HCT116 (cell line): Measurements from ENCODE around the gene ERBB4. TPM values are rescaled to one million over a fixed set of nuclear protein-coding genes. Genes with fewer than 3 reads are reported as not detected.

Source experiments
- ATAC-seq: fragments of 200-7000 bp; cut with Tn5 transposase; 2 replicates; pipeline ENCODE4 v1.9.1; 2020; ENCODE audit warnings: mild to moderate bottlenecking, moderate library complexity
- BruUV-seq: library from RNA; stranded (reverse); fragments of 400-500 nt; replicated peaks from 2 replicates; lab custom pipeline; 2021; lab: Mats Ljungman, UMichigan
- CTCF ChIA-PET: fragments of 300-600 bp; sonication (Branson Sonifier 250); formaldehyde crosslinking; loops from one replicate; lab custom pipeline; 2021; ENCODE audit warnings: antibody characterized with exemption; lab: Charles Lee
- POLR2A ChIA-PET: fragments of 300-600, 350-600 bp; sonication (Branson Sonifier 250); formaldehyde crosslinking; loops from one replicate; lab custom pipeline; 2021; ENCODE audit warnings: antibody characterized with exemption; lab: Charles Lee
- RAD21 ChIA-PET, 2 experiments: fragments of 300-600 bp; sonication (Branson Sonifier 250); formaldehyde crosslinking; loops; one replicate each; lab custom pipeline; 2023; ENCODE audit warnings: low total read pairs in 2 of 2; ENCODE audit not compliant: uncharacterized antibody in 2 of 2, unreplicated experiment in 2 of 2, low non-redundant PET in 1 of 2; lab: Charles Lee
- DNase-seq: peaks from one replicate; pipeline ENCODE4 v3.0.0-alpha.2; 2010; ENCODE audit warnings: low read depth, low spot score
- H2AFZ ChIP-seq: fragments of 200-600 bp; shearing (Covaris generic), sonication (generic); 2 replicates; pipeline ENCODE4 v1.6.1; 2017; ENCODE audit warnings: low read depth, mixed run types, mixed read lengths, antibody characterized with exemption, low read length; ENCODE audit not compliant: poor library complexity, severe bottlenecking
- H3K27ac ChIP-seq: 2 replicates; pipeline ENCODE4 v1.5.1; 2012; ENCODE audit warnings: low read depth, low read length
- H3K27me3 ChIP-seq: fragments of 200-600 bp; sonication (generic); 2 replicates; pipeline ENCODE4 v1.6.1; 2016; ENCODE audit warnings: mixed run types, low read length, mixed read lengths; ENCODE audit not compliant: insufficient read depth
- H3K36me3 ChIP-seq, 2 experiments: fragments of 200-500 bp in 1 of 2; fragments of 200-600 bp in 1 of 2; sonication (Bioruptor generic) in 1 of 2; sonication (generic) in 1 of 2; 2 replicates each; pipeline versions ENCODE4 v1.5.1 to v1.6.1; 2014 to 2016; ENCODE audit warnings: low read length in 2 of 2, inconsistent platforms in 1 of 2, mixed read lengths in 1 of 2, mixed run types in 1 of 2; ENCODE audit not compliant: insufficient read depth in 2 of 2, control insufficient read depth in 1 of 2
- H3K4me1 ChIP-seq, 2 experiments: fragments of 200-600 bp in 1 of 2; sonication (generic) in 1 of 2; 2 replicates each; pipeline versions ENCODE4 v1.5.1 to v1.6.1; 2012 to 2017; ENCODE audit warnings: low read length in 2 of 2, inconsistent platforms in 1 of 2, mild to moderate bottlenecking in 1 of 2, mixed read lengths in 1 of 2, mixed run types in 1 of 2, moderate library complexity in 1 of 2; ENCODE audit not compliant: insufficient read depth in 2 of 2, control insufficient read depth in 1 of 2
- H3K4me2 ChIP-seq: fragments of 200-600 bp; sonication (generic); 2 replicates; pipeline ENCODE4 v1.6.1; 2017; ENCODE audit warnings: mixed run types, low read length, mixed read lengths
- H3K4me3 ChIP-seq, 2 experiments: fragments of 200-600 bp in 1 of 2; sonication (generic) in 1 of 2; replicated peaks in 1 of 2; 2 replicates each; pipeline ENCODE4 v1.5.1; 2011 to 2016; ENCODE audit warnings: low read length in 2 of 2, control low read depth in 1 of 2, low read depth in 1 of 2, mild to moderate bottlenecking in 1 of 2, mixed read lengths in 1 of 2, mixed run types in 1 of 2
- H3K79me2 ChIP-seq: fragments of 200-600 bp; sonication (generic); 2 replicates; pipeline ENCODE4 v1.6.1; 2017; ENCODE audit warnings: mild to moderate bottlenecking, mixed run types, low read length, moderate library complexity, mixed read lengths; ENCODE audit not compliant: insufficient read depth
- H3K9ac ChIP-seq: fragments of 200-600 bp; sonication (generic); 2 replicates; pipeline ENCODE4 v1.6.1; 2016; ENCODE audit warnings: low read length, mixed read lengths
- H3K9me2 ChIP-seq: fragments of 200-600 bp; sonication (generic), shearing (Covaris generic); 2 replicates; pipeline ENCODE4 v1.6.1; 2017; ENCODE audit warnings: mixed run types, mild to moderate bottlenecking, moderate library complexity; ENCODE audit not compliant: insufficient read depth
- H3K9me3 ChIP-seq, 2 experiments: fragments of 200-500 bp in 1 of 2; fragments of 200-600 bp in 1 of 2; sonication (Bioruptor generic) in 1 of 2; sonication (generic) in 1 of 2; 2 replicates each; pipeline ENCODE4 v1.6.1; 2014 to 2017; ENCODE audit warnings: low read length in 2 of 2, mixed read lengths in 2 of 2, inconsistent platforms in 1 of 2, low read depth in 1 of 2, mild to moderate bottlenecking in 1 of 2, mixed run types in 1 of 2, moderate library complexity in 1 of 2; ENCODE audit not compliant: control insufficient read depth in 1 of 2, insufficient read depth in 1 of 2
- H4K20me1 ChIP-seq: fragments of 200-600 bp; sonication (generic), shearing (Covaris generic); 2 replicates; pipeline ENCODE4 v1.6.1; 2017; ENCODE audit warnings: mixed run types, mild to moderate bottlenecking, moderate library complexity; ENCODE audit not compliant: insufficient read depth
- CBX3 ChIP-seq: IDR thresholded peaks from 2 replicates; pipeline ENCODE4 v1.6.1; 2012; ENCODE audit warnings: low read depth
- EGR1 ChIP-seq: IDR thresholded peaks from 2 replicates; pipeline ENCODE4 v1.6.1; 2012; ENCODE audit warnings: low read depth
- ELF1 ChIP-seq: IDR thresholded peaks from 2 replicates; pipeline ENCODE4 v1.6.1; 2012; ENCODE audit warnings: low read depth, borderline replicate concordance
- EZH2 ChIP-seq: fragments of 200-600 bp; sonication (generic); IDR thresholded peaks from 2 replicates; pipeline ENCODE4 v1.6.1; 2017; ENCODE audit warnings: antibody characterized with exemption, mixed run types
- EZH2phosphoT487 ChIP-seq: fragments of 200-600 bp; IDR thresholded peaks from 2 replicates; pipeline ENCODE4 v1.6.1; 2018; ENCODE audit warnings: antibody characterized with exemption, borderline replicate concordance
- JUND ChIP-seq: IDR thresholded peaks from 2 replicates; pipeline ENCODE4 v1.6.1; 2012
- MAX ChIP-seq: IDR thresholded peaks from 2 replicates; pipeline ENCODE4 v1.6.1; 2012
- SIN3A ChIP-seq: IDR thresholded peaks from 2 replicates; pipeline ENCODE4 v1.6.1; 2012; ENCODE audit warnings: low read depth
- SP1 ChIP-seq: IDR thresholded peaks from 2 replicates; pipeline ENCODE4 v1.6.1; 2012; ENCODE audit warnings: low read depth
- SRF ChIP-seq: IDR thresholded peaks from 2 replicates; pipeline ENCODE4 v1.6.1; 2012; ENCODE audit warnings: low read depth
- TCF7L2 ChIP-seq: IDR thresholded peaks from 2 replicates; pipeline ENCODE4 v1.7.0; 2011; ENCODE audit warnings: borderline replicate concordance, inconsistent platforms; ENCODE audit not compliant: insufficient read depth, insufficient read length; ENCODE audit errors: extremely low read depth
- YY1 ChIP-seq: IDR thresholded peaks from 2 replicates; pipeline ENCODE4 v1.6.1; 2011; ENCODE audit warnings: low read length, low read depth, moderate library complexity, mild to moderate bottlenecking; ENCODE audit not compliant: insufficient replicate concordance; ENCODE audit errors: extremely low read depth
- intact Hi-C: fragments of 100-400 bp; cut with micrococcal nuclease; formaldehyde crosslinking; loops from 2 replicates; pipeline ENCODE4 v1.10.0; 2022
- total RNA-seq: library from RNA; stranded (reverse); gene quantifications from one replicate; pipeline ENCODE4 v1.2.1, GENCODE V29; 2021; ENCODE audit not compliant: unreplicated experiment
- TF ChIP-seq, protein P1 (sequence below): IDR thresholded peaks from 2 replicates; pipeline ENCODE4 v1.6.1; 2012; ENCODE audit warnings: low read depth
- TF ChIP-seq, protein P2 (sequence below), 3 experiments: fragments of 200-600 bp in 1 of 3; sonication (generic) in 1 of 3; IDR thresholded peaks in 2 of 3; conservative IDR thresholded peaks in 1 of 3; 2 replicates each; pipeline ENCODE4 v1.5.1; 2012 to 2017; ENCODE audit warnings: low read depth in 2 of 3, low read length in 2 of 3, antibody characterized with exemption in 1 of 3, borderline replicate concordance in 1 of 3, control low read depth in 1 of 3, mild to moderate bottlenecking in 1 of 3, mixed read lengths in 1 of 3, mixed run types in 1 of 3, moderate library complexity in 1 of 3; ENCODE audit not compliant: insufficient read depth in 1 of 3

The ERBB4 gene
- total RNA-seq, 1 experiment from 2014 or later = 0.10 TPM

DNA sequence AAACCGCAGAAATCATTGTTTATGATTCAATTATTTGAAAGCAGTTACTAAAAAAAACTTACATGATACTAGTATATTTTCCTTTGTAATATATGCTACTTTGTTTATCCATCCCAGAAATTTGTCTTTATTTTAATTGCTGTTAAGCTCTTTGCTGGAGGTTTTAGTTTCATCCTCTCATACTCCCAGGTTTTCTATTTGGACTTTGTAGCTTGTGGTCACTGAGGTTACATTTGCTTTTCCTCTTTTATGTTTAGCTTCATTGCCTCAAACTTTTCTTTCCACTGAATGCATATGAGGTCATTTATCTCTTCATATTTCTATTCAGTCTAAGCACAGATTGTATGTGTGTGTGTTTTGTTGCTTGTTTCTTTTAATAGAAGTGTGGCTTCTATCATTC, 89.9 kb downstream of the ERBB4 start (continued):
- TF ChIP-seq, protein P1, sequence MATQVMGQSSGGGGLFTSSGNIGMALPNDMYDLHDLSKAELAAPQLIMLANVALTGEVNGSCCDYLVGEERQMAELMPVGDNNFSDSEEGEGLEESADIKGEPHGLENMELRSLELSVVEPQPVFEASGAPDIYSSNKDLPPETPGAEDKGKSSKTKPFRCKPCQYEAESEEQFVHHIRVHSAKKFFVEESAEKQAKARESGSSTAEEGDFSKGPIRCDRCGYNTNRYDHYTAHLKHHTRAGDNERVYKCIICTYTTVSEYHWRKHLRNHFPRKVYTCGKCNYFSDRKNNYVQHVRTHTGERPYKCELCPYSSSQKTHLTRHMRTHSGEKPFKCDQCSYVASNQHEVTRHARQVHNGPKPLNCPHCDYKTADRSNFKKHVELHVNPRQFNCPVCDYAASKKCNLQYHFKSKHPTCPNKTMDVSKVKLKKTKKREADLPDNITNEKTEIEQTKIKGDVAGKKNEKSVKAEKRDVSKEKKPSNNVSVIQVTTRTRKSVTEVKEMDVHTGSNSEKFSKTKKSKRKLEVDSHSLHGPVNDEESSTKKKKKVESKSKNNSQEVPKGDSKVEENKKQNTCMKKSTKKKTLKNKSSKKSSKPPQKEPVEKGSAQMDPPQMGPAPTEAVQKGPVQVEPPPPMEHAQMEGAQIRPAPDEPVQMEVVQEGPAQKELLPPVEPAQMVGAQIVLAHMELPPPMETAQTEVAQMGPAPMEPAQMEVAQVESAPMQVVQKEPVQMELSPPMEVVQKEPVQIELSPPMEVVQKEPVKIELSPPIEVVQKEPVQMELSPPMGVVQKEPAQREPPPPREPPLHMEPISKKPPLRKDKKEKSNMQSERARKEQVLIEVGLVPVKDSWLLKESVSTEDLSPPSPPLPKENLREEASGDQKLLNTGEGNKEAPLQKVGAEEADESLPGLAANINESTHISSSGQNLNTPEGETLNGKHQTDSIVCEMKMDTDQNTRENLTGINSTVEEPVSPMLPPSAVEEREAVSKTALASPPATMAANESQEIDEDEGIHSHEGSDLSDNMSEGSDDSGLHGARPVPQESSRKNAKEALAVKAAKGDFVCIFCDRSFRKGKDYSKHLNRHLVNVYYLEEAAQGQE = no peak
- TF ChIP-seq SP1 (no peak), EZH2 (no peak), CBX3 (no peak), SIN3A (no peak), EGR1 (no peak), ELF1 (no peak)
- TF ChIP-seq, protein P2, sequence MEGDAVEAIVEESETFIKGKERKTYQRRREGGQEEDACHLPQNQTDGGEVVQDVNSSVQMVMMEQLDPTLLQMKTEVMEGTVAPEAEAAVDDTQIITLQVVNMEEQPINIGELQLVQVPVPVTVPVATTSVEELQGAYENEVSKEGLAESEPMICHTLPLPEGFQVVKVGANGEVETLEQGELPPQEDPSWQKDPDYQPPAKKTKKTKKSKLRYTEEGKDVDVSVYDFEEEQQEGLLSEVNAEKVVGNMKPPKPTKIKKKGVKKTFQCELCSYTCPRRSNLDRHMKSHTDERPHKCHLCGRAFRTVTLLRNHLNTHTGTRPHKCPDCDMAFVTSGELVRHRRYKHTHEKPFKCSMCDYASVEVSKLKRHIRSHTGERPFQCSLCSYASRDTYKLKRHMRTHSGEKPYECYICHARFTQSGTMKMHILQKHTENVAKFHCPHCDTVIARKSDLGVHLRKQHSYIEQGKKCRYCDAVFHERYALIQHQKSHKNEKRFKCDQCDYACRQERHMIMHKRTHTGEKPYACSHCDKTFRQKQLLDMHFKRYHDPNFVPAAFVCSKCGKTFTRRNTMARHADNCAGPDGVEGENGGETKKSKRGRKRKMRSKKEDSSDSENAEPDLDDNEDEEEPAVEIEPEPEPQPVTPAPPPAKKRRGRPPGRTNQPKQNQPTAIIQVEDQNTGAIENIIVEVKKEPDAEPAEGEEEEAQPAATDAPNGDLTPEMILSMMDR (IDR thresholded peaks at IDR 0.05 in 2 of 3, conservative IDR thresholded peaks at IDR 0.05 in 1 of 3; ENCODE audit: borderline replicate concordance in 1 of 3, insufficient read depth in 1 of 3, low read depth in 2 of 3, low read length in 2 of 3) = no peak

- RAD21 ChIA-PET = no interaction called here
- Histone ChIP-seq H3K9me3 (no peaks in the 10 kb centered on the region), H3K4me1 (no peaks in the 10 kb centered on the region), H3K9ac (no peak overlapping the region), H3K4me3 (no peak overlapping the region), H4K20me1 (no peaks in the 10 kb centered on the region), H3K36me3 (no peaks in the 10 kb centered on the region), H3K27me3 (no peaks in the 10 kb centered on the region), H2AFZ (no peak overlapping the region), H3K9me2 (no peaks in the 10 kb centered on the region), H3K4me2 (no peak overlapping the region), H3K27ac (no peak overlapping the region), H3K79me2 (no peaks in the 10 kb centered on the region)
- intact Hi-C loops = no loop called here
- no peak for ATAC-seq
- POLR2A ChIA-PET = no interaction called here
- no TSS peak for BruUV-seq
- CTCF ChIA-PET = no interaction called here
- no peak for DNase-seq
- TF ChIP-seq SIN3A = no peak
- TF ChIP-seq JUND = no peak
- TF ChIP-seq SRF = no peak
- no peak for TF ChIP-seq YY1
- TF ChIP-seq EGR1 = no peak
- TF ChIP-seq, protein P1 = no peak
- TF ChIP-seq MAX = no peak
- no peak for TF ChIP-seq TCF7L2
- TF ChIP-seq EZH2phosphoT487 = no peak
- no peak for TF ChIP-seq ELF1
Observed at GRCh38 chr2:212441821-212442220, 96.8 kb downstream of the ERBB4 start.
